Measurements from ENCODE around the gene CDK6.
"Not testable (repeated sequence)": the region's sequence is repeated elsewhere in the genome, so short reads cannot be mapped to it uniquely, and the experiment has no call there.

CDK6 gene

GRCh38 chr7:92864169-92864568 is 27.8 kb upstream of the CDK6 start:
- DNase-seq (ENCODE audit: low spot score in 2 of 2); H3K27ac Mint-ChIP-seq; H3K4me1 Mint-ChIP-seq; H3K9me3 Mint-ChIP-seq; H3K27me3 Mint-ChIP-seq; H3K36me3 Mint-ChIP-seq; H3K4me3 Mint-ChIP-seq: not testable (repeated sequence)
- peak; percentile 26 for ATAC-seq (ENCODE audit: low read depth)

GRCh38 chr7:92856436-92856835 is 20.1 kb upstream of the CDK6 start:
- ATAC-seq (ENCODE audit: low read depth) (no peak), DNase-seq (ENCODE audit: low spot score in 2 of 2) (no peak)
- Mint-ChIP-seq H3K4me1 (no peaks in the 10 kb centered on the region), H3K36me3 (no peaks in the 10 kb centered on the region), H3K9me3 (no peaks in the 10 kb centered on the region), H3K27ac (no peak overlapping the region), H3K27me3 (peaks cover 2% of the 10 kb centered on the region), H3K4me3 (no peak overlapping the region)

DNA sequence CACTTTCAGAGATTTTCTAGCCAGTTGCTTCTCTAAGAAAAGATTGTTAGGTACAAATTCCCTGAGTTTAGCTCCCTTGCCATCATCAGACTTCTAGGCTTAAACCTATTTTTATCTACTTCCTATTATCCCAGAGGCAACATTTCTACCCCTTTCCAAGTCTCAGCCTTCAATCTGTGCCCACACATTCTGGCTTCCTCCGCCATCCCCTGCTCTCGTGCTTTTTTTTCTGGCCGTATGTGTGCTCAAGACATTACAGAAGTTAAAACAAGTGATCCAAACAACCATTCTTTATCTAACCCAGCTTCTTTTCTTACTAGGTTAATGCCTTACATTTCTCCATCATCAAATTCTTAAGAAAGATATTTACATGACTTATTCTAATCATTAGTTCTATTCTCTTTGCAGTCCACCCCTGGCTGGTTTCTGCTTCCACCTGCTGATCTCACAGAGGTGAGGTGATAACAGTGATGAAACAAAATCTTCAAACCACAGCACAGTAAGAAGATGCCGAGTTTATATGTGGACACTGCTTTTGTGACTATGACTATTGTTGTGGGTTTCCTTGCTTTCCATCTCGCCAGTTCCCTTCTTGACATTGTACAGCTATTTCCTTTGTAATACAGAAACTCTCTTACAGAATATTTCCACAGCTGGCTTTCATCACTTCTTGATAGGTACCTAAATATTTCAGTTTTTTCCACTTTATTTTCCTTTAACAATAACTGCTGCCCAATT is 18.3 kb upstream of the CDK6 start:
- Mint-ChIP-seq H3K27ac (no peak overlapping the region), H3K4me1 (no peaks in the 10 kb centered on the region), H3K4me3 (no peak overlapping the region), H3K36me3 (no peaks in the 10 kb centered on the region), H3K27me3 (peaks cover 2% of the 10 kb centered on the region), H3K9me3 (no peaks in the 10 kb centered on the region)
- DNase-seq (ENCODE audit: low spot score in 2 of 2) (no peak), ATAC-seq (ENCODE audit: low read depth) (no peak)

DNA sequence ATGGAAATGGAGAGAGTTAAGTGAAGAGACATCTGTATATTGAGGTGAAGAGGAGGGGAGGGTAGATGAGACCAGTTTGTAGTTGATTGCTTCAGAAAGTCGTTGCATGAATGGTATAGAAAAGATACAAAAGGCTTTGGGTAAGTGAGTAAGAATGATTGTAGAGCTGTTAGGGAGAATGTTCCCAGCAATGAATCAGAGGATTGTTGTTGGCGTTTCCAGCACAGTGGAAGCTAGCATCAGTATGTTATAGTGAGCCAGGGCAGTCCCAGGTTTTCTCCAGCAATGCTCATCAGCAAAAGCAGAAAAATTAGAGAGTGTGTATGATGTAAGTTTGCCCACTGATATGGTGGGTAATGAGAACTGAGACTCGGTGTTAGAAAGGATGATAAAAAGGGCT is 15.4 kb upstream of the CDK6 start:
- ATAC-seq (ENCODE audit: low read depth) (no peak), DNase-seq (ENCODE audit: low spot score in 2 of 2) (no peak)
- Mint-ChIP-seq H3K36me3 (no peaks in the 10 kb centered on the region), H3K4me3 (no peak overlapping the region), H3K27ac (no peak overlapping the region), H3K27me3 (peaks cover 4% of the 10 kb centered on the region), H3K9me3 (no peaks in the 10 kb centered on the region), H3K4me1 (no peaks in the 10 kb centered on the region)

DNA sequence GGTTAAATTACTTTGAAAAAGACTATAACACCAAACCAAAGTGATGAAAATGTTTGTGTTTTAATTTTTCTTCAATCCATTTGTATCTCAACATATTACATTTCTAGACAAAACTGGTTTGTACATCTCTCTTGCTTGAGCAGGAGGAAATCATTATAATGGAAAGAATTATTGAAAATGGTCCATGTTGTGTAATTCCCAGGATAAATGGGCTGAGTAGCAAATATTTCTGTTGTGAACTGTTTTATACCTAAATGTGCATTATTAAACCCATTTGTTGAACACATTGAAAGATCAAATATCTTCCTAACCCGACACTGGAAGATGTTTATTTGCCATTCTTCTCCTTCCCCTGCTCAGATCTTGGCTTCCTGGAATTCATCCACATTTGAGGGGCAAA is 14.1 kb upstream of the CDK6 start:
- Mint-ChIP-seq H3K4me3 (no peak overlapping the region), H3K27ac (no peak overlapping the region), H3K36me3 (no peaks in the 10 kb centered on the region), H3K9me3 (no peaks in the 10 kb centered on the region), H3K4me1 (no peaks in the 10 kb centered on the region), H3K27me3 (peaks cover 4% of the 10 kb centered on the region)
- no peak for DNase-seq (ENCODE audit: low spot score in 2 of 2)
- no peak for ATAC-seq (ENCODE audit: low read depth)

DNA sequence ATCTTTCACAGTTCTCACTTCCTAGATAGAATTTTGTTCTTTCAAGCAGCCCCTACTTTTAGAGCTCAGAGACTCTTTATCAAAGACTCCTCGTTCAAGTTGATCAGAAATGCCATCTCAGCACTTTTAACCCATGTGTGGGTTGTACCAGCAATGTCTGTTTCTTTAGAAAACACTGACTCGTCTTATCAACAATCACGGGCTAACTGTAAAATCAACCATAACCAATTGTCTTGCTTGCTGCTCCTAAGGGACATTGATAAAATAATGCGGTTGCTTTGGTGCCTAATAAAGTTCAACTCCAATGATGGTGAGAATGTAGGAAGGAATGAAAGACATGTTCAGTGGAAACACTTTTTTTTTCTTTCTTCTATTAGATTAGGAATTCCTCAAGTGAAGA is 12.9 kb upstream of the CDK6 start:
- H3K27me3 Mint-ChIP-seq, result peaks cover 2% of the 10 kb centered on the region
- H3K4me1 Mint-ChIP-seq, result no peaks in the 10 kb centered on the region
- H3K4me3 Mint-ChIP-seq, result no peak overlapping the region
- ATAC-seq (ENCODE audit: low read depth) (no peak), DNase-seq (ENCODE audit: low spot score in 2 of 2) (no peak)
- no peaks in the 10 kb centered on the region for H3K36me3 Mint-ChIP-seq
- H3K27ac Mint-ChIP-seq, result no peak overlapping the region
- no peaks in the 10 kb centered on the region for H3K9me3 Mint-ChIP-seq

GRCh38 chr7:92848851-92849250 is 12.5 kb upstream of the CDK6 start:
- DNase-seq (ENCODE audit: low spot score in 2 of 2) (no peak), ATAC-seq (ENCODE audit: low read depth) (no peak)
- H3K4me3 Mint-ChIP-seq, result no peak overlapping the region
- no peaks in the 10 kb centered on the region for H3K9me3 Mint-ChIP-seq
- no peaks in the 10 kb centered on the region for H3K36me3 Mint-ChIP-seq
- peaks cover 2% of the 10 kb centered on the region for H3K27me3 Mint-ChIP-seq
- no peak overlapping the region for H3K27ac Mint-ChIP-seq
- no peaks in the 10 kb centered on the region for H3K4me1 Mint-ChIP-seq

DNA sequence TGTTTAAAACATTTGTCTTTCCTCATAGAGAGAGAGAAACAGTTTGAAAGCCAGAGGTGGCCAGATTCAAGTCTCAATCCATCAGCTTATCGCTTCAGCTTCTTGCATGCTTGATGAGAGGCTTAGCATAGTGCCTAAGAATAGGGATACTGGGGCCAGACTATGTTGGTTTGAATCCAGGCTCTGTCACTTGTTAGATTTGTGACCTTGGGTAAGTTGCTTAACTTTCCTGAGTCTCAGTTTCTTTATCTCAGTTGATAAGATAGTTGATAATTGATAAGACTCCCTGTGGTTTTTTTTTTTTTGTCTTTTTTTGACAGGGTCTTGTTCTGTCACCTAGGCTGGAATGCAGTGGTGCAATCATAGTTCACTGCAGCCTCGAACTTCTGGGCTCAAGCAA is 12.1 kb upstream of the CDK6 start:
- Mint-ChIP-seq H3K36me3 (no peaks in the 10 kb centered on the region), H3K4me3 (no peak overlapping the region), H3K9me3 (peaks cover 1% of the 10 kb centered on the region), H3K4me1 (no peaks in the 10 kb centered on the region), H3K27ac (no peak overlapping the region), H3K27me3 (peaks cover 2% of the 10 kb centered on the region)
- DNase-seq (ENCODE audit: low spot score in 2 of 2) (no peak), ATAC-seq (ENCODE audit: low read depth) (no peak)

DNA sequence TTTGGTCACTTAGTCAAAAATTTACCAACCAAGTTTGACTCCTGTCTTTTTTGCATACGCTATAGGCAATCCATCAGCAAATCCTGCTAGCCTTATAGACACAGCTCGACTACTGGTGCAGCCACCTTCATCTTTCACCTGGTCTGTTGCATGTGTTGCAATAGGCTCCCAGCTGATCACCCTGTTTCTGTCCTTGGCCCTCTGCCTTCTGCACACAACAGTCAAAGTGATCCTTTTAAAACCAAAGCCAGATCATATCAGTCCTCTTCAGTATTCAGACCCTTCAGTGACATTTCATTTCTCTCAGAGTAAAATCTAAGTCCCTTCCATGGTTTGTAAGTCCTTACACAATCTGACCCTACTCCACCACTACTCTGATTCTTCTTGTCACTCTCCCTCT is 10.9 kb upstream of the CDK6 start:
- Mint-ChIP-seq H3K36me3 (no peaks in the 10 kb centered on the region), H3K4me3 (no peak overlapping the region), H3K9me3 (peaks cover 1% of the 10 kb centered on the region), H3K27ac (no peak overlapping the region), H3K27me3 (peaks cover 2% of the 10 kb centered on the region), H3K4me1 (no peaks in the 10 kb centered on the region)
- ATAC-seq (ENCODE audit: low read depth) (no peak), DNase-seq (ENCODE audit: low spot score in 2 of 2) (no peak)

GRCh38 chr7:92845736-92846135 is 9.4 kb upstream of the CDK6 start:
- Mint-ChIP-seq H3K4me3 (no peak overlapping the region), H3K9me3 (peaks cover 1% of the 10 kb centered on the region), H3K36me3 (no peaks in the 10 kb centered on the region), H3K27ac (no peak overlapping the region), H3K4me1 (no peaks in the 10 kb centered on the region), H3K27me3 (peaks cover 2% of the 10 kb centered on the region)
- DNase-seq (ENCODE audit: low spot score in 2 of 2) (no peak), ATAC-seq (ENCODE audit: low read depth) (no peak)

GRCh38 chr7:92843781-92844180 is 7.4 kb upstream of the CDK6 start:
- Mint-ChIP-seq H3K4me3 (no peak overlapping the region), H3K27me3 (no peaks in the 10 kb centered on the region), H3K27ac (no peak overlapping the region), H3K9me3 (peaks cover 1% of the 10 kb centered on the region), H3K36me3 (no peaks in the 10 kb centered on the region), H3K4me1 (no peaks in the 10 kb centered on the region)
- ATAC-seq (ENCODE audit: low read depth), result no peak
- no peak for DNase-seq (ENCODE audit: low spot score in 2 of 2)

DNA sequence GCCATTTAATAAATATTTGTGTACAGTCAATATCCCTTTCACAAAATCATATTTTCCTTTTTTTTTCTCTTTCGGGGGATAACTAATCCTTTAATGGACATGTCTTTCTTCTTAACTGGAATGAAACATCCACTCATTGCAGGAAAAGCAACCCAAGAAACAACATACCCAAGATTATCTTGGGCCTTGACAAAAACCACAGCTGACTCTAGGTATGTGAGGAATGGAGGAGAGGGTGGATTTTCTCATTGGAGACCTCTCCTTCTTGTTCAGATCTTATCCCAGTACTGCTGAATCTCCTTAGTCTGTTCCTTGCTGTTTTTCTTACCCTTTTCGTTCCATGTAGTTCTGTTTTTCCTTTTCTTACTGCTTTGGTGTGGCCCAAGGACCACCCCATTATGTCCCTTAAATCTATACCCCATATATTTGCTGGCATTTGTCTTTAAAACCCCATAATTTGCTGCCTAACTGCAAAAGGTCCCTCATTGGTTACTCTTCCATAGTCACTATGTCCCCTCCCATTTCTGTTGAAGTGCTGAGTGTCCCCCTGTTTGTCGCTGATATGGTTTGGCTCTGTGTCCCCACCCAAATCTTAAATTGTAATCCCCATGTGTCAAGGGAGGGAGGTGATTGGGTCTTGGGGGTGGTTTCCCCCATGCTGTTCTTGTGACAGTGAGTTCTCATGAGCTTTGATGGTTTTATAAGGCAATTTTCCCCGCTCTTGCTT is 6.8 kb upstream of the CDK6 start:
- DNase-seq (ENCODE audit: low spot score in 2 of 2), result no peak
- no peaks in the 10 kb centered on the region for H3K4me1 Mint-ChIP-seq
- peaks cover 1% of the 10 kb centered on the region for H3K9me3 Mint-ChIP-seq
- H3K36me3 Mint-ChIP-seq, result no peaks in the 10 kb centered on the region
- H3K27me3 Mint-ChIP-seq, result no peaks in the 10 kb centered on the region
- no peak overlapping the region for H3K4me3 Mint-ChIP-seq
- H3K27ac Mint-ChIP-seq, result no peak overlapping the region
- ATAC-seq (ENCODE audit: low read depth), result no peak

DNA sequence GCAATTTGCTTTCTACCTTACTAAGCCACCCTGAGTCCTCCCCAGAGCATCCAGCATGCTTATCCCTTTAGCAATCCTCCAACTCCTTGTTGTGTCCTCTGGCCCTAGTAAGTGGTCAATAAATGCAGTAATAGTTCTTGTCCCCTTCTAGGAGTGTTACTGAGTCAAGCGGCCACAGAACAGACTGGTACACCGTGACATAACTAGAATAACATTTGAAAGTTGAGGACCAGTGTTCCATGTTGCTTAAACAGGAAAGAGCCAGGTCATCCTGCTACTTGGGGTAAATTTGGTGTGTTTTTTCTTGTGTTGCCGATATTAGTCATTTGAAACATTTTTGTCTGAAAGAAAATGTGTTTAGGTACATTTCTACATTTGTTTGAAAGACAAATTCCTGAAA is 4.8 kb upstream of the CDK6 start:
- Mint-ChIP-seq H3K27me3 (no peaks in the 10 kb centered on the region), H3K27ac (no peak overlapping the region), H3K9me3 (peaks cover 1% of the 10 kb centered on the region), H3K36me3 (no peaks in the 10 kb centered on the region), H3K4me1 (peaks cover 5% of the 10 kb centered on the region), H3K4me3 (no peak overlapping the region)
- DNase-seq (ENCODE audit: low spot score in 2 of 2), result no peak
- ATAC-seq (ENCODE audit: low read depth), result no peak

- peaks cover 11% of the 10 kb centered on the region for H3K4me1 Mint-ChIP-seq
- H3K27ac Mint-ChIP-seq, result no peak overlapping the region
- peaks cover 1% of the 10 kb centered on the region for H3K9me3 Mint-ChIP-seq
- ATAC-seq (ENCODE audit: low read depth) (no peak), DNase-seq (ENCODE audit: low spot score in 2 of 2) (no peak)
- H3K36me3 Mint-ChIP-seq, result no peaks in the 10 kb centered on the region
- H3K27me3 Mint-ChIP-seq, result no peaks in the 10 kb centered on the region
- H3K4me3 Mint-ChIP-seq, result no peak overlapping the region
Observed at GRCh38 chr7:92840316-92840715, 3.9 kb upstream of the CDK6 start.

DNA sequence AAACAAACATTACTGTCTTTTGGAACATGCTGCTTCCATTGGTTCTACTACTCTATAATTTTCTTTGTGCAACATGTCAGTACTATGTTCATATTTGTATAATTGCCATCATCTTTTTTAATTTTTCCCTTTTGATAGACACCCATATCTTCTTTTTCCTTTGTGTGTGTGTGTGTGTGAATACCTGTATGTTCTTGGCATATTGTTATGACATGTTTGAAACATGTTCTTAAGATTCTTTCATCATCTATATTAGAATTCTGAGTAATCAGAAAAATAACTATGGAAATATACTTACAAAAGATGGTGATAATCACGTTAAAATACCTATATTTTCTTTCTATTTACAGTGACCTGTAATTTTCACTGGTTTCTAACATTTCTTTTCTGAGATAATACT is 3.5 kb upstream of the CDK6 start:
- DNase-seq (ENCODE audit: low spot score in 2 of 2) (no peak), ATAC-seq (ENCODE audit: low read depth) (no peak)
- no peaks in the 10 kb centered on the region for H3K27me3 Mint-ChIP-seq
- H3K27ac Mint-ChIP-seq, result no peak overlapping the region
- H3K36me3 Mint-ChIP-seq, result no peaks in the 10 kb centered on the region
- peaks cover 12% of the 10 kb centered on the region for H3K4me1 Mint-ChIP-seq
- no peak overlapping the region for H3K4me3 Mint-ChIP-seq
- H3K9me3 Mint-ChIP-seq, result peaks cover 1% of the 10 kb centered on the region

All from memory B cell (primary cell).